ENCODE data around the gene OR6C76. TPM values are rescaled to one million over a fixed set of nuclear protein-coding genes. Genes with fewer than 3 reads are reported as not detected.
"Not testable (repeated sequence)": the region's sequence is repeated elsewhere in the genome, so short reads cannot be mapped to it uniquely, and the experiment has no call there.

Gene OR6C76
- polyA plus RNA-seq, 1 experiment, result not detected

DNA sequence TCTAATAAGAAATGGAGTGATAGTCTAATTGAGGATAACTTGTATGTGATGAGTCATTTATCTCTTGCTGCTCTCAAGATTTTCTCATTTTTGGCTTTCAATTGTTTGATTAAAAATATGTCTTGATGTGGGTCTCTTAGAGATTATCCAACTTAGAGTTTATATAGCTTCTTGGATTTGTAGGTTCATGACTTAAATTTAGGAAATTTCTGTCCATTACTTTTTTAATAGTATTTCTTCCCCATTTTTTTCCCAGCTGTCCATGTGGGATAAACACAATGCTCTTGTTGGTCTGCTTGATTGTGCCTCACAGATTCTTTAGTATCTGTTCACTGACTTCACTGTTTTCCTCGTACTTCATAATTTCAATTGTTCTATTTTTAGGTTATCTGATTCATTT lies 18.2 kb upstream of the OR6C76 start:
- Histone ChIP-seq H3K27me3 (ENCODE audit: control insufficient read depth, insufficient read depth, low read length) (no peaks in the 10 kb centered on the region), H3K4me3 (ENCODE audit: low read depth, low read length) (no peak overlapping the region), H3K36me3 (ENCODE audit: control insufficient read depth, insufficient read depth, low read length) (no peaks in the 10 kb centered on the region)
- CTCF ChIA-PET, result no interaction called here
- POLR2A ChIA-PET, result no interaction called here
- DNase-seq (ENCODE audit: low read depth), result no peak
- TF ChIP-seq, protein P1, sequence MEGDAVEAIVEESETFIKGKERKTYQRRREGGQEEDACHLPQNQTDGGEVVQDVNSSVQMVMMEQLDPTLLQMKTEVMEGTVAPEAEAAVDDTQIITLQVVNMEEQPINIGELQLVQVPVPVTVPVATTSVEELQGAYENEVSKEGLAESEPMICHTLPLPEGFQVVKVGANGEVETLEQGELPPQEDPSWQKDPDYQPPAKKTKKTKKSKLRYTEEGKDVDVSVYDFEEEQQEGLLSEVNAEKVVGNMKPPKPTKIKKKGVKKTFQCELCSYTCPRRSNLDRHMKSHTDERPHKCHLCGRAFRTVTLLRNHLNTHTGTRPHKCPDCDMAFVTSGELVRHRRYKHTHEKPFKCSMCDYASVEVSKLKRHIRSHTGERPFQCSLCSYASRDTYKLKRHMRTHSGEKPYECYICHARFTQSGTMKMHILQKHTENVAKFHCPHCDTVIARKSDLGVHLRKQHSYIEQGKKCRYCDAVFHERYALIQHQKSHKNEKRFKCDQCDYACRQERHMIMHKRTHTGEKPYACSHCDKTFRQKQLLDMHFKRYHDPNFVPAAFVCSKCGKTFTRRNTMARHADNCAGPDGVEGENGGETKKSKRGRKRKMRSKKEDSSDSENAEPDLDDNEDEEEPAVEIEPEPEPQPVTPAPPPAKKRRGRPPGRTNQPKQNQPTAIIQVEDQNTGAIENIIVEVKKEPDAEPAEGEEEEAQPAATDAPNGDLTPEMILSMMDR (IDR thresholded peaks at IDR 0.05; ENCODE audit: insufficient read depth, low read depth, low read length), result no peak

GRCh38 chr12:55409133-55409532 lies 16.9 kb upstream of the OR6C76 start:
- H3K4me3 ChIP-seq (ENCODE audit: low read depth, low read length); DNase-seq (ENCODE audit: low read depth); H3K36me3 ChIP-seq (ENCODE audit: control insufficient read depth, insufficient read depth, low read length); POLR2A ChIA-PET; CTCF ChIA-PET; H3K27me3 ChIP-seq (ENCODE audit: control insufficient read depth, insufficient read depth, low read length): not testable (repeated sequence)

DNA sequence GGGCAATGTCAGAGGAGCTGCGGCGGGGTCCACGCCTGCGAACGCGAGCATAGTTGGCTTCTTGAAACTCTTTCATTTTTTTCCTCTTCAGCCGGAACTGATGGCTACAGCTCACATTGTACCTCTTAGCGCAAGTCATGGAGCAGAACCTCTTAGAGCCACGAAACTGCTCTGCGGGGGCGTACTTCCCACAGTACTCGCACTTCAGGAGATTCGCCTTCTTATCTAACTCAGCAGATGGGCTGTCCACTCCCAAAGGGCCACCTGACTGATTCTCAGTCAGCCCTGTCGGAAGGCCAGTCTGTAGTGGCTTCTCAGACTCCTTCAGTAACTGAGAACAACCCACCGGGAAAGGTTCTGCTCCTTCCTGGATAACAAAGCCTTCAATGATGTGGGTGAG lies 13.9 kb upstream of the OR6C76 start:
- POLR2A ChIA-PET; DNase-seq (ENCODE audit: low read depth); H3K36me3 ChIP-seq (ENCODE audit: control insufficient read depth, insufficient read depth, low read length); H3K4me3 ChIP-seq (ENCODE audit: low read depth, low read length); CTCF ChIA-PET; H3K27me3 ChIP-seq (ENCODE audit: control insufficient read depth, insufficient read depth, low read length): not testable (repeated sequence)

GRCh38 chr12:55413498-55414388 lies 12.3 kb upstream of the OR6C76 start:
- CTCF ChIA-PET; DNase-seq (ENCODE audit: low read depth); H3K27me3 ChIP-seq (ENCODE audit: control insufficient read depth, insufficient read depth, low read length); POLR2A ChIA-PET; H3K36me3 ChIP-seq (ENCODE audit: control insufficient read depth, insufficient read depth, low read length); H3K4me3 ChIP-seq (ENCODE audit: low read depth, low read length): not testable (repeated sequence)

GRCh38 chr12:55414396-55414823 lies 11.6 kb upstream of the OR6C76 start:
- CTCF ChIA-PET; H3K27me3 ChIP-seq (ENCODE audit: control insufficient read depth, insufficient read depth, low read length); POLR2A ChIA-PET; H3K4me3 ChIP-seq (ENCODE audit: low read depth, low read length); DNase-seq (ENCODE audit: low read depth); H3K36me3 ChIP-seq (ENCODE audit: control insufficient read depth, insufficient read depth, low read length): not testable (repeated sequence)

- H3K27me3 ChIP-seq (ENCODE audit: control insufficient read depth, insufficient read depth, low read length); H3K36me3 ChIP-seq (ENCODE audit: control insufficient read depth, insufficient read depth, low read length); DNase-seq (ENCODE audit: low read depth); H3K4me3 ChIP-seq (ENCODE audit: low read depth, low read length); POLR2A ChIA-PET; CTCF ChIA-PET: not testable (repeated sequence)
These were observed 11.2 kb upstream of the OR6C76 start for GRCh38 chr12:55414889-55415288.

DNA sequence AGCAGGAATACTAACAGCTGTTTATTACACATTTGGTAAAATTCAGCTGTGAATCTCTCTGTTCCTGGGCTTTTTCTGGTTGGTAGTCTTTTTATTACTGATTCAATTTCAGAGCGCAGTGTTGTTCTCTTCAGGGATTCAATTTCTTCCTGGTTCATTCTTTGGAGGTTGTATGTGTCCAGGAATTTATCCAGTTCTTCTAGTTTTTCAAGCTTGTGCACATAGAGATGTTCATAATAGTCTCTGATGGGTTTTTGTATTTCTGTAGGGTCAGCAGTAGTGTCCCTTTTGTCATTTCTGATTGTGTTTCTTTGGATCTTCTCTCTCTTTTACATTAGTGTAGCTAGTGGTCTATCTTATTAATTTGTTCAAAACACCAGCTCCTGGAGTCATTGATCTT lies 9.1 kb upstream of the OR6C76 start:
- ChIA-PET POLR2A (no interaction called here), CTCF (no interaction called here)
- no peak for DNase-seq (ENCODE audit: low read depth)
- no peak overlapping the region for H3K4me3 ChIP-seq (ENCODE audit: low read depth, low read length)
- no peaks in the 10 kb centered on the region for H3K36me3 ChIP-seq (ENCODE audit: control insufficient read depth, insufficient read depth, low read length)
- TF ChIP-seq, protein P1 (IDR thresholded peaks at IDR 0.05; ENCODE audit: insufficient read depth, low read depth, low read length), result no peak
- no peaks in the 10 kb centered on the region for H3K27me3 ChIP-seq (ENCODE audit: control insufficient read depth, insufficient read depth, low read length)
